COLO668 (cell line): ENCODE data around the gene ACSF3.
A peak's percentile ranks its signal among the peaks of the same experiment; 100 is the strongest.

Source experiments
- DNase-seq: peaks from one replicate; lab custom pipeline; 2025; ENCODE audit not compliant: unreplicated experiment; lab: John Stamatoyannopoulos, UW

The ACSF3 gene

DNA sequence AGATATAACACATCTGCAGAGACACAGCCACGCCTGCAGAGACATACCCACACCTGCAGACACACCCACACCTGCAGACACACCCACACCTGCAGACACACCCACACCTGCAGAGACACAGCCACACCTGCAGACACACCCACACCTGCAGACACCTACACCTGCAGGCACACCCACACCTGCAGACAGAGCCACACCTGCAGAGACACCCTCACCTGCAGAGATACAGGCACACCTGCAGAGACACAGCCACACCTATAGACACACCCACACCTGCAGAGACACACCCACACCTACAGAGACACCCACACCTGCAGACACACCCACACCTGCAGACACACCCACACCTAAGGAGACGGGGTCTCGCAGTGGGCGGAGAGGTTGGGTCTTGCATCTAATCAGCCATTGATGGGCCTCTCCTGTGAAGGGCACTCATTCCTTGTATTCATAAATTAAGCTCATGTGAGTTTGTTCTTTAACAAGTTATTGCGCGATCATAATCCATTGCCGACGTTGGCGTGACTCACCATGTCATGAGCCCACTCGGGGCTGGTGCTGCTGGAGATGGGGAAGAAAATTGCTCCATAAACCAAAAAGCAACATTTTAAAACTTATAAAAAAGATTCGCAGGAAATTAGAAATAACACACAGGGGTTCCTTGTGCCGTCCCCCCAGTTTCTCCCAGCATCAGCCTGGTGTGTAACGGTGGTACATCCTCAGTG lies 49.0 kb downstream of the ACSF3 start:
- DNase-seq: peak; percentile 57

DNA sequence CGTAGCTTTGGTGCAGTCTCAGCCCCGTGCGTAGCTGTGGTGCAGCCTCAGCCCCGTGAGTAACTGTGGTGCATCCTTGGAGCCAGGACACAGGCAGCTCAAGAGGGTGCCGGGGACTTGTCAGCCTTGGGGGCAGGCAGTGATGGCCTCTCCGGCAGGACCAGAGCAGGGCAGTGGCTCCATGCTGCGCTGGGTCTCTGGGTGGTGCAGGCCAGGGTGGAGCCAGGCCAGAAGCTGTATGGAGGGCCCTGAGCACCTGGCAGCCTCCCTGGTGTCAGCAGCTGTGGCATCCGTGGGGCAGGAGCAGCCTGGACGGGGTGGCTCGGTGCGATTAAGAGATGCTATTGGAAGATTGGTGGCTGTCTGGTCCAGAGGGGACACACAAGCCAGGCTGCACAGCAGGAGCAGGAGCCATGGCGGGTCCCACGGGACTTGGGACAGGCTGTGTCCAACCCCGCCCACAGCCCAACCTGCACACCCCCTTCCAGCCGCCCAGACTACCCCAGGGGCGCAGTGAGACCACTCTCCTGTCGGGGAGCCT lies 49.6 kb downstream of the ACSF3 start:
- DNase-seq: no peak

DNA sequence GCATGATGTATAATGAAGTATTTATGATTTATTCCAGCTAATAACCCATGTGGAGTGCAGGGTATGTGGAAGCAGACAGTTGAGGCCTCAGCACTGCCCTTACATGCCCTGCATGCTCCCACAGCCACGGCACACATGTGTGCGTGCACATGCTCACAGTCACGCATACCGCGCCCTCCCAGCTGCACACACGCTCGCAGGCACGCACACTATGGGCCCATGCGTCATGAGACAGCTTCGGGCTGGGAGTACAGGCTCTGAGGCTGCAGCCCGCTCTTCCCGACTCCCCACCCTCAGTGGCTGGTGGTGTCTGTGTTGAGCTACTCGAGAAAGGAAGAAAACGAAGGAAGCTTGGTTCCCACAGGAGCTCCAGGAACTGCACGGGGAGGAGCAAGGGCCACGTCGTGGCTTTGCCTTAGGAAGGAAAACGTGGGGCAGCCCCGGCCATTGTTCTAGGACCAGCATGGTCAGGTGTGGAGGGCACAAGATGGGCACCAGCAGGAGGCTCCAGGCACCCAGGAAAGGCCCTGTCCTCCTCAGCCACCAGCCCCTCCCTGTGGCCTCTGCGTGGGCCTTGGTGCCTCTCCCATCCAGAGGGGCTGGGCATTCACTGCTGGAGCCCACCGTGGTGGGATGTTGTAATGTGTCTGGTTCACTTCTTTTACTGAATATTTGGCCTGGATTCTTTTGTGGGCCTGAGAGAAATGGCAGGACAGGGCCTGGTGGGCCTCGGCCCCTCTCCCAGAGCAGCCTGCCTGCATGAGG lies 50.4 kb downstream of the ACSF3 start:
- no peak for DNase-seq

DNA sequence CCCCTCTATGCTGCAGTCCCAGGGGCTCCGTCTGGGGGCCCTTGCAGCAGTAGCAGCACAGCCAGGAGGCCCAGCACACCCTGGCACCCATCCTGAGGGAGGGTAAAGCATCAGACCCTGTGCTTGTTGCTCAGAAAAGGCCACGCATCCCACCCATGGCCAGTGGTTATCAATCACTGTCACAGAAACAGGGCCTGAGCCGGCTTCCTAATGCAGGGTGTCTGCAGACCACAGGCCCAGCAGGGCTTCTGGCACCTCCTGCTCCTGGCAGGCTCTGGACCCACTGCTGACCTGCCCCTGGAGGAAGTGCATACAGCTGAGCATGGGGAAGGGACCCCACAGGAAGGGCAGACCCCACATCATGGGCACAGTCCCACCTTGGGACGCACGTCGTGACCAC lies 51.0 kb downstream of the ACSF3 start:
- no peak for DNase-seq

DNA sequence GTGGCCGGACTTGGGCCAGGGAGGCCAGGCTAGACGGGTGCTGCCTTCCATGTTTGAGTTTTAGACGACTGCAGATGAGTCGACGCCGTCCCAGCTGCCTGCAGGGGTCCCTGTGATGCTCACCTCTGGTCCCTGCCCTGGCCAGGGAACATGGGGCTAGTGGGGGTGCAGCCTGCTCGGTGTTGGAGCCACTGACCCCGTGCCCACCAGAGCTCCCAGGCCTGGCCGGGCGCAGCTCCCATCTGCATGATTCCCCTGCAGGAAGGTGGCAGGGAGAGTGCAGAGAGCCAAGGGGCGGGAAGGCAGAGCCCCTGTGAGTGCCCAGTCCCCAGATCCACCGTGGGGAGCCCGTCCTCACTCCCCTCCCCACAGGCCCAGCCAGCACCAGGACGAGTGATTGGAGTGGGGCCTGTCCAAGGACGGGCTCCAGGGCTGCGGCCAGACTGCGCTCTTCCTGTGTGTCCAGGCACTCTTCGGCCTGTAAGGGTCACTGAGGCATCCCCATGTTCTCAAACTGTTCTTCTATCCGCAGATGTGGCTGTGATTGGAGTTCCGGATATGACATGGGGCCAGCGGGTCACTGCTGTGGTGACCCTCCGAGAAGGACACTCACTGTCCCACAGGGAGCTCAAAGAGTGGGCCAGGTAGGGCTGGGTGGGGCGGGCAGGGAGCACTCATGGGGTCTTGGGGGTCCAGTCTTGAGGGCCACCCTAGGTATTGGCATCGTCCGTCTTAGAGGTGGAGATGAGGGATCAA lies 51.9 kb downstream of the ACSF3 start:
- DNase-seq: no peak

DNA sequence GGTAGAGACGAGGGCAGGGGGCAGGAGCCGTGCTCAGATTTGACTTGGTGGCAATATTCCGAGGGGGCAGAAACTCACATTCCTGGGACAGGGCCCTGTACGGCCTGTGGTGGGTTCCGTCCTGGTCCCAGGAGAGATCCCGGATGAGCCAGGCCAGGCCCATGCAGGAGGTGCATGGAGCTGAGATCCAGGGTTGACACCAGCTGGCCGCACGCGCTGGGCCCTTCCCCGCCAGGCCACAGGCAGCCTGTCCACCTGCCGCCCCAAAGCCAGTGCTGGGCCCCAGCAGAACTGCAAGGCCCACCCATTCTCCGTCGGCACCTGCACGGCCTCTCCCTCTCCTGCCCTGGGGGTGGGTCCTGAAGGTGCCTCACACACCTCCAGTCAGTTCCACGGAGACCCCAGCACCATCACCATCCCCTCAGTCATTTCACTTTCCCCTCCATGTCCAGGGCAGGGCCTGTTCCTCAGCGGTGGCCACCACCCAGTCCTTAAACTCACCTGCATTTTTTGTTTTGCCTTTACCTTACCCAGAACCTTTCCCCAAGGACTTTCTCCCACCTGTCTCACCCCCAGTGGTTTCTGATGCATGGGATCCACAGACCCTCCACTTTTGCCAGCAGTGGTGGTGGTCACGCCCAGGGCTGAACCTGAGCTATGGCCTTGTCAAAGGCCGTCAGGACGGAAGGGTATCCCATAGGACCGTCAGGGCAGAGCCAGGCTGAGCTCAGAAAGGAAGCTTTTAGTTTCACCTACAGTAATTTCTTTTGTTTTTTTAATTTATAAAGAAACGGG lies 52.8 kb downstream of the ACSF3 start:
- no peak for DNase-seq

DNA sequence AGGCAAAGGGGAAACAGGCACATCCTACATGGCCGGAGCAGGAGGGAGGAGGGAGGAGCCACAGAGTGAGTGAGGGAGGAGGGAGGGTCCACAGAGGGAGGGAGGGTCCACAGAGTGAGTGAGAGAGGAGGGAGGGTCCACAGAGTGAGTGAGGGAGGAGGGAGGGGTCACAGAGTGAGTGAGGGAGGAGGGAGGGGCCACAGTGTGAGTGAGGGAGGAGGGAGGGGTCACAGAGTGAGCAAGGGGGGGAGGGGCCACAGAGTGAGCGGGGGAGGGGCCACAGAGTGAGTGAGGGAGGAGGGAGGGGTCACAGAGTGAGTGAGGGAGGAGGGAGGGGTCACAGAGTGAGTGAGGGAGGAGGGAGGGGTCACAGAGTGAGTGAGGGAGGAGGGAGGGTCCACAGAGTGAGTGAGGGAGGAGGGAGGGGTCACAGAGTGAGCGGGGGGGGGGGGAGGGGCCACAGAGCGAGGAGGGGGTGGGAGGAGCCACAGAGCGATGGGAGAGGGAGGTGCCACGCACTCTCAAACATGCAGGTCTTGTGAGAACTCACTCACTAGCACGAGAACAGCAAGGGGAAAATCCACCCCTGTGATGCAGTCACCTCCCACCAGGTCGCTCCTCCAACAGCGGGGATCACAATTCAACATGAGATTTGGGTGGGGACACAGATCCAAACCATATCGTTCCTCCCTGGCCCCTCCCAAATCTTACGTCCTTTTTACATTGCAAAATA lies 53.6 kb downstream of the ACSF3 start:
- DNase-seq: no peak

DNA sequence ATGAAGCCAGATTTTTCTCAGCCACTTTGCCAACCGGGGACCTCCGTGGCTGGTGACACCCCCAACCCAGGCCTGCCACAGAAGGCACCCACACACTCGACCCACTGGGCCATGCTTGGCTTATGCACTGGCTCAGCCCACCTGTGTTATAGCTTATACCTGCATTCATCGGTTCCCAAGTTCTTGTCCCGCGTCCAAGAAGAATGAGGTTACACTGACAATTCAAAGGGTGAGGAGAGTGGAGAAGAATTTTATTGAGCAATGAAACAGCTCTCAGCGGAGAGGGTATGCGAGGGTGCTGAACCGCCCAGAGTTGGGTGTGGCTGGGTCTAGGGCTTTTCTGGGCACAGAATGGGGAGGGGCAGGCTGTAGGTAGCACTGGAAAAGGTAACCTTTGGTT lies 55.7 kb downstream of the ACSF3 start:
- no peak for DNase-seq

DNA sequence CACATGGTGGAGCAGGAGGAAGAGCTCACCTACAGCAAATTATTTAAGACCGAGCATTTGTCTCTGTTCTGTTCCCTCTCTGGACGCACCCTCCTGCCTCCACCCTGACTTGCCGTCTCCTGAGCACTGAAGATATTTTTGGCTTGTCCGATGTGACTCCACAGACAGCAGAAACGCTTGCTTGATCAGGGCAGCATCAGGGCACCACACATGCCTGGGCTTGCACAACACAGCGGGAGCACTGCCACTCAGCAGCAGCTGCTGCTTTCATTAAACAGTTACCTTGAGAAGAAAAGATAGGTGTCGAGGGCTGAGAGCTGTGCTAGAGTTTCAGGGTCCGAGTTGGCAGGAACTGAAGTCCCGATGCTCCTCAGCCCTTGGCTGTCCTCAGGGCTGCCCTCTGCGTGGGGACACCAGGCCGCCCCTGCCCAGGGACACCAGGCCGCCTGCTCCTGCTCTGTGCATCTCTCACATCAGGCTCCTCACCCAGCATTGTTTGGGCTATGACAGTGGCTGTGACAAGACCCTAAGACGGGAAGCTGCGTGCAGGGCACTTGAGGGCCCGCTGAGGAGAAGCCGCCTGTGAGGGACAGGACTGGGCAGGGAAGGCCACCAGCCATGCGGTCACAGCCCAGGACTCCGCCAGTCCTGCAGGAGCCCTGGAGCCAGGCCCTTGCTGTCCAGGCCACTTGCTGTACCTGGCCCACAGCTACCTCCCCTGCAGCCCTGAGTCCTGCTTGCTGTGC lies 56.6 kb downstream of the ACSF3 start:
- peak; percentile 41 for DNase-seq

DNA sequence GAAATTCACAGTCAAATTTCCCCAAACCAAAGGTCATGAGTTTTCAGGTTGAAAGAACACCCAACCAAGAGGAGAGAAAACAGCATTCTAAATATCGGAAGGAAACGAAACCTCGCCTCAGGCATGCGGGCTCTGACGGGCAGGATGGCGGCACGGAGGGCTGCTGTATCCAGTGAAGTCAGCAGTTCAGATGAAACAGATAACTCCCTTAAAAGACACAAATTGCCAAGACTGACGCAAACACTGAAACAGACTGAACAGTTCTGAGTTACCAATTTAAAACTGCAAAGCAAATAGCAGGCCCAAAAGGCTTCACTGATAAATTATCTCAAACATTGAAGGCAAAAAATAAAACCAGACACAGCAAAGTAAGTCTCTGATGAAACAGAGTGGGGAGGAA lies 57.3 kb downstream of the ACSF3 start:
- no peak for DNase-seq

DNA sequence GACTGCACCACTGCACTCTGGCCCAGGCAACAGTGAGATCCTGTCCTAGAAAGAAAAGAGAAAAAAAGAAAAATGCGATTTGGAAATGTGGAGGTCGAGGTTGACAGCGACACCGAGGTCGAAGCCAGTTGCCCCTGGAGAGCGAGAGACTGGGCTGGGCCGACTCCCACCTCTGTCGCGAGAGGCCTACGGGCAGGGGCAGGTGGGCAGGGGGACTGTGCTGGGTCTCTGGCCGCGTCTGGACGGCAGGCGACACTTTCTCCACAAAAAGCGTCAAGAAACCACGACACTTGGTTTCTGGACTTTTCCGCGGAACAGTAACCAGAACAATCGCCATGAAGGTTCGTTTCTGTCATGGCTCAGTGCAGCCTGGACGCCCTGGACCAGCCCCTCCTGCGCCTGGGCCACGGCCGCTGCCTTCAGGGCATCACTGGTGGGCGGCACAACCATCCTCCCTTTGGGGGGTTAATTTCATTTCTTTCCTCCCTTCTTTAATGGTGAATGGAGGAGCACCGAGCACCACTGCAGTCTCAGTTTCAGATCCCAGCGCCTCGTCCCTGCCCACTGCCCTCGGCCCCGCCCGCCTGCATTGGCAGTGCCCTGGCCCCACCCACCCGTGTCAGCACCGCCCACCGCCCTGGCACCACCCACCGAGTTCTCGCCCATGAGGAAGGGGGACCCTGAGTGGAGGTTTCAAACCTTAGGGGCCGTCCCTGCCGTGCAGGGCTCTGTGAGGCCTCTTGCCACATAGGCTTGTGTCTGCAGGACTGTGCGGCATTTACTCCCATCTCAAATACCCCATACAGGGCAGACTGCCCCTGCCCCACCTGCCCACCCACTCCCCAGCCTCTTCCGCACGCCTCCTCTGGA lies 59.4 kb downstream of the ACSF3 start:
- no peak for DNase-seq

DNA sequence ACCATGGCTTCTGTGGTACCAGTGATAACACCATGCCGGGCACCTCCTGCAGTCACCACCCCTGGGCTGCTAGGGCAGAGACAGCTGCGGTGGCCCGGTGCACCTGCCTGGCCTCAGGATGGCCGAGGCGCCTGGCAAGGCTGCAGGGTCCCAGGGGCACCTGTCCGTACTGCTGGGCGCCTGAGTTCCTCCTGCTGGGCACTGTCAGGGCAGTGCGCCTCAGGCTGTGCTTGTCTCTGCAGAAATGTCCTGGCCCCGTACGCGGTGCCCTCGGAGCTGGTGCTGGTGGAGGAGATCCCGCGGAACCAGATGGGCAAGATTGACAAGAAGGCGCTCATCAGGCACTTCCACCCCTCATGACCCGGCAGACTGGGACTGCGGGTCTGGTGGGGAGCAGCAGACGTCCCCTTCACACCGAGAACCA lies 60.2 kb downstream of the ACSF3 start:
- peak; percentile 35 for DNase-seq

DNA sequence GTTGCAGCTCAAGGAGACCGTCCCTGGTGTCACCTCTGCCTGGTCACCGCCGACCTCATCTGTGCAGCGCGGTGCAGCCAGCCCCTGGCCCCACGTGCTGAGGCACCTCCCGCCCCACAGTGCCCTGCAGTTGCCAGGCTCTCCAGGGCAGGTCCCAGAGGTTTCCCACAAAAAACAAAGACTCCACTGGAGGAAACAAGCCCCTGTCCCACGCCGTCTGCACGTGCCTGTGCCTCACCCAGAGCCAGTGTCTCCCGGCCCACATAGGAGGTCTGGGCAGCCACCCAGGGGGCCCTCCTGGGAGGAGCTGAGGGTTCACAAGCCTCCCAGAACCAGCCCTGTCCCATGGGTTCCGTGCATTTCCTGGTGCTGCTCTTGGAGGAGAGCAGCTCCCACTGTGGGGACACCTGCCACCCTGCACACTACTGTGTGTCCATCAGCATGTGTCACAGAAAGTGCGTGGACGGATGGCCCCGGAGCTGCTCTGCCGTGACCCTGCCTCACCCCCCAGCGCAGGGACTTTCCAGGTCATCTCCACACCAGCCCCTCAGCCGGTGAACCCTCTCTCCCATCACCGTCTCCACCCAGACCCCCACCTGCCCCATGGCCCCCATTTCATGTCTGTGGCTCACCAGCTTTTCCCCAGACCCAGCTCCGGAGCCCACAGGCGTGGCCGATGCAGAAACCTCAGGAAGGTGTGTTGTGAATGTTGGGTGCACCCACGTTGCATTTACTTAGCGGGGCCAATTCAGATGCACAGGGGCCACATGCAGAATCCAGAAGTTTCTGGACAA lies 60.9 kb downstream of the ACSF3 start:
- no peak for DNase-seq

DNA sequence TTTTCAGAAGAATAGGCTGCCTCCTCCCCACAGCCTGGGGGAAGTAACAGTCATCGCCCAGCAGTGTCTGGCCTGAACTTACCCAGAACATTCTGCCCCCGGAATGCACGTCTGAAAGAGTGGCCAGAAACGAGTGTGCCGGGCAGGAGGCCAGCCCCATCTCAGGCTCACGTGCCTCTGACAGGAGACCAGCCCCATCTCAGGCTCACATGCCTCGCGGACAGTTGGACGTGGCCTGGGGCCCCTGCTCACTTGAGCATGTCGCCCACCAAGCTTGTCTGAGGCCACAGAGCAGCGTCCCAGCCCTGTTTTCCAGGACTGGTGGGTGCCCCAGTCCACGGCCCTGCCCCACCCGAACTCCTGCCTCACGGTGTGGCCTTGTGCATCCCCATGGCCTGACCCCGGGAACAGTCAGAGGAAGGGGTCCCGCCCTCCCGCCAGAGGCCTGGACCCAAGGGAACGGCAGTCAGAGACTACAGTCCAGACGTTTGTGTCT lies 61.6 kb downstream of the ACSF3 start:
- DNase-seq: no peak

DNA sequence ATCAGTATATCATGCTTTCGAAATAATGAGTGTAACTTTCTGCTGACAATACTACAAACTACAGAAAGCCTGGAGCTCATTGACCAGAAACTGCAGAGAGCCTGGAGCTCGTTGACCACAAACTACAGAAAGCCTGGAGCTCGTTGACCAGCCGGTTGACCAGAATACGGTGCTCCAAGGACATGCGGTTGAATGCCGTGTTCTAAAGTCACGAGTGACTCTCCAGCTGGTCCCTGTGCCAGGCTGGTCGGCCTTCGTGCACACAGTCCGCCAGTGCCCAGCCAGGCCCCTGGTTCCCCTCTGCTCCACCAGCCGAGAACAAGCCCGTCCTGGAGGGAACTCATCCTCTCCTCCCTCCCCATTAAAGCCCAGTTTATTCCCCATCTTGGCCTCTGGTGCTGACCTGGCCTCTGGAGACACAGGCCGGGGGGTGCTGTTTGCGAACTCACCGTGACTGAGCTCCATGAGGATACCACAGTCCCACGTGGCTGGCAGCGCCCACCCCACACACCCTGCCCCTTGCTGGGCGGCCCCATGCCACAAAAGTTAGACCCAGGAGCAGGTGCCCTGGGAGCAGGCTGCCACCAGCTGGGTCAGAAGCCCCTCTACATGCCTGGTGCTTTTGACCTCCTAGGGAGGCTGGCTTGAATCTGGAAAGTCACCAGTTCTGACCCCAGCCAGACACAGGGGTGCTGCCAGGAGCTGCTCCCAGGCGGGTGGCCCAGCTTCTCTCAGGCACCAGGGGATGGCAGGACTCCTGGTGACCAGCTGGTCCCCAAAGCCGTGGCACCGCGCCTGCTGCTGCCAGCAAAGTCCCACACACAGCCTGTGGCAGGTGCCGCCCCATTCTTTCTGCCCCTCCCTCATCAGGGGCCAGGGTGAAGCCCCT lies 62.4 kb downstream of the ACSF3 start:
- DNase-seq: no peak
